ENCODE data around the gene BCAM. TPM values are rescaled to one million over a fixed set of nuclear protein-coding genes. Genes with fewer than 3 reads are reported as not detected.

The BCAM gene
- total RNA-seq, 2 experiments from 2014 or later, result not detected

DNA sequence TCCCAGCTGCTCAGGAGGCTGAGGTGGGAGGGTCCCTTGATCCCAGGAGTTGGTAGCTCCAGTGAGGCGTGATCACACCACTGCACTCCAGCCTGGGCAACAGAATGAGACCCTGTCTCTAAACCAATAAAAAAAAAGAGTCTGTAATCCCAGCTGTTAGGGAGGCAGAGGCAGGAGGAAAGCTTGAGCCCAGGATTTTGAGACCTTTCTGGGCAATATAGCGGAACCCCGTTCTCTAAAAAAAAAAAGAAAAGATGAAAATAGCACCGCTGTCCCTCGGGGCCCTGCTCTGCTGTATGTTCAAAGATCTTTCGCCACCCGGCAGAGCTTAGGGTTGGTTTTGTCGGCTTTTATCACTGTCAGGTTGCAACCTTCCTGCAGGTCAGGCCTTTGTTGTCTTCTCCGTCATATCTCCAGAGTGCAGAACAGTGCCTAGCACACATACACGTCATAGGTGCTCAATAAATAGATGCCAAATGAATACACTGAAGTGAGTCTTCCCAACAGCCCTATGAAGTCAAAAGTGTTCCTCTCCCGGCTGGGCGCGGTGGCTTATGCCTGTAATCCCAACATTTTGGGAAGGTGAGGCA is 13.4 kb upstream of the BCAM start:
- Mint-ChIP-seq H3K4me3 (no peak overlapping the region), H3K9me3 (no peaks in the 10 kb centered on the region), H3K4me1 (ENCODE audit: low read depth) (peaks cover 14% of the 10 kb centered on the region), H3K27ac (no peak overlapping the region), H3K36me3 (no peaks in the 10 kb centered on the region), H3K27me3 (no peaks in the 10 kb centered on the region)
- ChIA-PET POLR2A (no interaction called here), CTCF (interaction anchor here (0.7 to 0.8 kb wide), 2 partner anchors 25 to 106 kb away, joined by 3 to 4 read pairs; no protein-coding TSS in a partner anchor)
- intact Hi-C loops (cut with micrococcal nuclease), result no loop called here
- no peak for DNase-seq

DNA sequence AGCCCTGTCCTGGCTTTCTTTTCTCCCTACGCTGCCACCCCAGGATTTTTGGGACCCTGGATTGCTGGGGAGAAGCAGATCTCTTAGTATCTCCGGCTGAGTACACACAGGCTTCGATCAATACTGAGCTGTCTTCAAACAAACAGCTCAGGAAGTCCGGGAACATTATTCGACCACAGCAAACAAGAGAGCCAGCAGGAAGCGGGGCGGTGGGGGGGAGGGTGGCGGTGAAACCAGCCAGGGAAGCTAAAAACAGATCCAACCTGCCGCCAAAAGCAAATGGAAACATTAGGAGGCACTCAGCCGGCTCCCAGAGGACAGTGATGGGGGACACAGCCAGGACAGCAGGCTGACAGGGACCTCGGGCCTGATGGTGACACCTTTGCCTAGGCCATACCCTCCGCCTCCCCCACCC is 12.2 kb upstream of the BCAM start:
- ChIA-PET CTCF (interaction anchor here (1.4 kb wide), 1 partner anchor 13 kb away, joined by 8 read pairs; no protein-coding TSS in a partner anchor), POLR2A (no interaction called here)
- no peak overlapping the region for H3K4me3 Mint-ChIP-seq
- no peaks in the 10 kb centered on the region for H3K36me3 Mint-ChIP-seq
- peaks cover 14% of the 10 kb centered on the region for H3K4me1 Mint-ChIP-seq (ENCODE audit: low read depth)
- DNase-seq, result peak; percentile 23
- intact Hi-C loops (cut with micrococcal nuclease), result no loop called here
- H3K27me3 Mint-ChIP-seq, result no peaks in the 10 kb centered on the region
- no peaks in the 10 kb centered on the region for H3K9me3 Mint-ChIP-seq
- no peak overlapping the region for H3K27ac Mint-ChIP-seq

DNA sequence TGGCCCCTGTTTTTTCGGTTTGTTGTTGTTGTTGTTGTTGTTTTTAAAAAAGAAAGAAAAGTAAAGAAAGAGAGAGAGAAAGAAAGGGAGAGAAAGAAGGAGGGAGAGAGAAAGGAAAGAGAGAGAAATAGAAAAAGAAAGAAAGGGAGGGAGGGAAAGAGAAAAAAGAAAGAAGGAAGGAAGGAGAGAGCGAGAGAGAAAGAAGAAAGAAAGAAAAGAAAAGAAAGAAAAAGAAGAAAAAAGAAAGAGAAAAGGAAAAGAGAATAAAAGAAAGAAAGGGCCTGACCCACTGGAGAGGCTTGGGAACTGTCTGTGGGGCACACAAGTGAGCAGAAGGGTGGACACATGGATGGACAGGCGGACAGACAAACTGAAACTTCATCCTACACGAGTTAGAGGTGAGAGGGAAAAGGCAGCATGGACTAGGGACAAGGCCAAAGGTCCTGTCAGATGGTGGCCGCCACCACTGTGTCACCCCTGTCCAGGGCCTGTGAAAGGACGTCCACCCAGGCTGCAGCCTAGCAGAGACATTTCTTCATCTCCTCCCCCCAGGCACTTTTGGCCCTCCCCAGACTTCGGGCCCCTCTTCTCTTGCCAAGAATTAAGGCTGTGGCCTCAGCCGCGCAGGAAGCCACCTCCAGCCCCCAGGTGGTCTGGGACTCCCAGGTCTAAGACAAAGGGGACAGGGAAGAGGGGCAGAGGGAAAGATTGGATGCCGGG is 9.1 kb upstream of the BCAM start:
- Mint-ChIP-seq H3K36me3 (no peaks in the 10 kb centered on the region), H3K4me1 (ENCODE audit: low read depth) (peaks cover 14% of the 10 kb centered on the region), H3K9me3 (peaks cover 4% of the 10 kb centered on the region), H3K27ac (no peak overlapping the region), H3K4me3 (no peak overlapping the region), H3K27me3 (no peaks in the 10 kb centered on the region)
- DNase-seq, result no peak
- CTCF ChIA-PET, result interaction anchor here (1.8 to 2.2 kb wide), 2 partner anchors 15 to 146 kb away, joined by 4 to 9 read pairs; no protein-coding TSS in a partner anchor
- POLR2A ChIA-PET, result no interaction called here
- intact Hi-C loops (cut with micrococcal nuclease), result loop anchor here (1.0 kb wide), 1 partner anchor 46 kb away; no protein-coding TSS in a partner anchor

DNA sequence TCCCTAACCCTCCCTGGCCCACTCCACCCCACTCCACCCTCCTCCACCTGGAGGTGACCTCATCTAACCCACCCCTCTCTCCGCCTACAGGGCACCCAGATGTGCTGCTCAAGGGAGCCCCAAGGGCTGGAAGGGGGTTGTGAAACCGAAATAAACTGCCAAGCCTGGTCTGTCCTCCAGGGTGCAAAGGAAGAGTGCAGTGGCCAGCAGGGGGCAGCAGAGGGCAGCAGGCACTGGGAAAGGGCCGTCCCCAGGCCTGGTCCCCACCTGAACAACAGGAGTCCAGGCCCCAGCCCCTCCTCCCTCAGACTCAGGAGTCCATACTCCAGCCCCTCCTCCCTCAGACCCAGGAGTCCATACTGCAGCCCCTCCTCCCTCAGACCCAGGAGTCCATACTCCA is 8.4 kb upstream of the BCAM start:
- Mint-ChIP-seq H3K4me3 (no peak overlapping the region), H3K27ac (no peak overlapping the region), H3K36me3 (no peaks in the 10 kb centered on the region), H3K27me3 (no peaks in the 10 kb centered on the region), H3K4me1 (ENCODE audit: low read depth) (peaks cover 14% of the 10 kb centered on the region), H3K9me3 (peaks cover 4% of the 10 kb centered on the region)
- ChIA-PET POLR2A (no interaction called here), CTCF (no interaction called here)
- intact Hi-C loops (cut with micrococcal nuclease), result loop anchor here (1.0 kb wide), 1 partner anchor 45 kb away; no protein-coding TSS in a partner anchor
- DNase-seq, result peak; percentile 88

DNA sequence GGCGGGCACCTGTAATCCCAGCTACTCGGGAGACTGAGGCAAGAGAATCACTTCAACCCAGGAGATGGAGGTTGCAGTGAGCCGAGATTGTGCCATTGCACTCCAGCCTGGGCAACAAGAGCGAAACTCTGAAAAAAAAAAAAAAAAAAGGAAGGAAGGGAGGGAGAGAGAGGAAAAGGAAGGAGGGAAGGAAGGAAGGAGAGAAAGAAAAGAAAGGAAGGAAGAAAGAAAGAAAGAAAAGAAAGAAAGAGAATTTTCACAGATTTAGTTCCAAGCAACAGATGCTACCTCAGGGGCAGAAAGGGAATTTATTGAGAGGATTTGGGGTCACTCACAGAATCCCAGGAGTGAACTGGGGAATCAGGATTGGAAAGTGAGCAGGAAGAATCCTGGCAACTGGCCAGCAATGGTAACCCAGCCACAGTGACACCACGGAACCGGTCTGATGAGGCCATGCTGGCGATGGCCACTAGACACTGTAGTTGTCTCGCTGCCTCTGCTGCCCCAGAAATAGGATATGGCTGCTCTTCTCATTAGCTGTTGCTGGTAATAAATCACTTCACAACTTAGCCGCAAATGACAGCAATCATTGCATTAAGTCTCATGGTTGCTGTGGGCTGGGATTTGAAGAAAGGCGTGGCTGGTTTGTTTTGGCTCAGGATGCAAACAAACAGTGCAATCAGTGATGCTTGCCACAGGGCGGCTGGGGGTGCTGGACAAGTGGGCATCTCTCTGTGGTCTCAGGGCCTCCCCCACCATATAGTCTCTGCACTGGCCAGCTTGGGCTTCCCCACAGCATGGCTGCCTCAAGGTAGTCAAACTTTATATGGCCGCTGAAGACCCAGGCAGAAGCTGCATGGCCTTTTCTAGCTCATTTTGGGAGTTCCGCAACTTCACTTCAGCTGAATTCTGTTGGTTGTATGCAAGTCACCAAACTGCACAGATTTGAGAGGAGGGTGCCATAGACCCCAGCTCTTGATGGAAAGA is 5.2 kb upstream of the BCAM start:
- Mint-ChIP-seq H3K9me3 (peaks cover 4% of the 10 kb centered on the region), H3K36me3 (no peaks in the 10 kb centered on the region), H3K27me3 (peaks cover 6% of the 10 kb centered on the region), H3K4me1 (ENCODE audit: low read depth) (no peaks in the 10 kb centered on the region), H3K4me3 (no peak overlapping the region), H3K27ac (no peak overlapping the region)
- intact Hi-C loops (cut with micrococcal nuclease), result no loop called here
- DNase-seq, result no peak
- POLR2A ChIA-PET, result no interaction called here
- CTCF ChIA-PET, result interaction anchor here (0.6 to 2.8 kb wide), 5 partner anchors 19 to 1082 kb away, joined by 4 to 10 read pairs (median 4); partner anchors contain the start of gene NECTIN2

DNA sequence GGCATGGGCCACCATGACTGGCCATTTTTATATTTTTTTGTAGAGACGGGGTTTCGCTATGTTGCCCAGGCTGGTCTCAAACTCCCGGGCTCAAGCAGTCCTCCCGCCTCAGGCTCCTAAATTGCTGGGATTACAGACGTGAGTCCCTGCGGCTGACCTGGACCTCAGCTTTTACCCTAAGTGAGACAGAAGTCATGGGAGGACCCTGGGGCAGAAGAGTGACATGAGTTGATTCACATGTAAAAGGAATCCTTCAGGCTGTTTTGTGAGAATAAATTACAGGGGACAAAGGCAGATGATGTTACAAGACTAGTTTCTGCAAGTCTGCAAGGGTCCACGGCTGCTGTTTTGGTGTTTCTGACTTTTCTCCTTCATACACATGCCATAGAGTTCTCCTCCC is 2.6 kb upstream of the BCAM start:
- ChIA-PET POLR2A (no interaction called here), CTCF (interaction anchor here (1.0 to 2.8 kb wide), 3 partner anchors 22 to 82 kb away, joined by 4 to 10 read pairs (median 8); no protein-coding TSS in a partner anchor)
- Mint-ChIP-seq H3K9me3 (peaks cover 4% of the 10 kb centered on the region), H3K4me1 (ENCODE audit: low read depth) (peaks cover 3% of the 10 kb centered on the region), H3K27ac (no peak overlapping the region), H3K27me3 (peaks cover 15% of the 10 kb centered on the region), H3K36me3 (no peaks in the 10 kb centered on the region), H3K4me3 (no peak overlapping the region)
- intact Hi-C loops (cut with micrococcal nuclease), result no loop called here
- no peak for DNase-seq

DNA sequence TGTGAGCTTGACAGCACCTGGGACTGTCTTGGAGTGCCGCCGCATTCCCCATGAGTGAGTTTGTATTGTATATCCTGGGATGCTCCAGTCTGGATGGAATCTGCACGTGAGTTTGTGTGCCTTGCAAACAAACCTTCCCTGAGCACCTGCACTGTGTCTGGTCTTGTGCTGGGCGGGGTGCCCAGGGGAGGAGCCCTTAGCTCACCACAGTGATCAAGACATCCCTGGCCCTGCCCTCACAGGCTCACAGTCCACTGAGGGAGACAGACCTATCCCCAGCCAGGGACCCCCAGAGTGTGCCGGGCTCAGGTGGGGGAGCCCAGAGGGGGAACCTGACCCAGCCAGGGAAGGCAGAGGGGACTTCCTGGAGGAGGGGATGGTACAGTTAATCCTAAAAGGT is 1.7 kb upstream of the BCAM start:
- ChIA-PET CTCF (interaction anchor here (1.2 to 1.5 kb wide), 4 partner anchors 23 to 83 kb away, joined by 3 to 8 read pairs (median 4); no protein-coding TSS in a partner anchor), POLR2A (no interaction called here)
- intact Hi-C loops (cut with micrococcal nuclease), result no loop called here
- H3K4me1 Mint-ChIP-seq (ENCODE audit: low read depth), result peaks cover 3% of the 10 kb centered on the region
- no peak for DNase-seq
- H3K27ac Mint-ChIP-seq, result no peak overlapping the region
- H3K36me3 Mint-ChIP-seq, result no peaks in the 10 kb centered on the region
- H3K4me3 Mint-ChIP-seq, result no peak overlapping the region
- H3K9me3 Mint-ChIP-seq, result peaks cover 4% of the 10 kb centered on the region
- peaks cover 17% of the 10 kb centered on the region for H3K27me3 Mint-ChIP-seq

DNA sequence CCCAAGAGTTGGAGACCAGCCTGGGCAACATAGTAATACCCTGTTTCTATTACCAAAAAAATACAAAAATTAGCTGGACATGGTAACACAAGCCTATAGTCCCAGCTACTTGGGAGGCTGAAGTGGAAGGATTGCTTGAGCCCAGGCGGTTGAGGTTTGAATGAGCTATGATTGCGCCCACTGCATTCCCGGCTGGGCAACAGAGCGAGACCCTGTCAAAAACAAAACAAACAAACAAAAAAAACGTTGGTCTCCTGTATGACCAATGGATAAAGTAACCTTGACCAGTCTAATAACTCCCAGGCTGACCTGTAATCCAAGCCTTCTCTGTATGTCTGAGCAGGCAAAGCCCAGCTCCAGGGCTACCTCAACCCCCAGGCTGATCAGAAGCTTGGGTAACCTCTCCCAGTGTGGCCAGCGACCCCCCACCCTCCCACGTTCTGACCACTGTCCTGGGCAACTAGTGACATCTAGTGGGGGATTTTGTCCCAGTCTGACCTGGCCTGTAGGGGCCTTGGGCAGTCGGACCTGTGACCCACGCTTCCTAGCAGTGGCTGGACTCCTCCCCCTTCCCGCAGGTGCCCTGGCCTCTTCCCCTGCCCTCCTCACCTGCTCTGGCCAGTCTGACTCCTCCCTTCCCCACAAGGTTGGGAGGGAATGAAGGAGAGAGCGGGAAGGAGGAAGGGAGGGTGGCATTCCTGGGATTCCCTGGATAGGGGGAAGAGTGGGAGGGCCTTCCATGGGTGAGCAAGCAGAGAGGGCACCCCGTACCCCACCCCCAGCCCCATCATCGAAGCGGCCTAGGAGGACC is 1.0 kb upstream of the BCAM start:
- Mint-ChIP-seq H3K36me3 (no peaks in the 10 kb centered on the region), H3K27ac (no peak overlapping the region), H3K27me3 (peaks cover 17% of the 10 kb centered on the region), H3K4me3 (no peak overlapping the region), H3K9me3 (peaks cover 4% of the 10 kb centered on the region), H3K4me1 (ENCODE audit: low read depth) (peaks cover 3% of the 10 kb centered on the region)
- POLR2A ChIA-PET, result no interaction called here
- intact Hi-C loops (cut with micrococcal nuclease), result no loop called here
- CTCF ChIA-PET, result interaction anchor here (1.2 to 1.5 kb wide), 5 partner anchors 24 to 84 kb away, joined by 3 to 8 read pairs (median 4); no protein-coding TSS in a partner anchor
- DNase-seq, result no peak

DNA sequence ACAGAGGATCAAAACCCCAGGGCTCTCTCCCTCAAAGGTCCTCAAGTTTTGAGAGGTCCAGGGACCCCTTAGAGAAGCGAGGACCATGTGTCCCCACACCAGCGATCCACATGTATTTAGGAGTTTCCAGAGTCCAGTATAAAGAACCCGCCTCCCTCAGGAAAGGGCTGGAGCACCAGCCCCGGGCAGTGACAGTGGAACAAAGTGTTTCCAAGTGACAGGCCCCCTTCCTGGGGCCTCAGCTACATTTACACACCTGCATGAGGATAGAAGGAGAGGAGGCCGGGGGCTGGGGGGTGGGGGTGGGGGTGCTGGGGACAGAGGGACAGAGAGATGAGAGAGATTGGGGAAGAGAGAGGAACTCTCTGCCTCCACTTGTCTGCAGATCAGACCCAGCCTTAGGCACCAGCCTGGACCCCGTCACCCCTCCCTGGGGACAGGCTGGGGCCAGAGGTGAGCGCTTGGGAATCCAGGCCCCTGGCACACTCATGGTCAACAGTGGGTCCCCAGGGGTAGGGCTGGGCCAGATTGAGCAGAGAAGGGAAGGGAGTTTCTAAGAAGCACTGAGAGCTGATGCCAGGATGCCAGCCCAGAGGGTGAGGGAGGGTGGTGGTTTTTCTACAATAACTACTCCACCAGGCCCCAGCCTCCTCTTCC is 802 bp downstream of the BCAM start:
- Mint-ChIP-seq H3K36me3 (no peaks in the 10 kb centered on the region), H3K9me3 (no peaks in the 10 kb centered on the region), H3K27me3 (peaks cover 17% of the 10 kb centered on the region), H3K4me3 (no peak overlapping the region), H3K4me1 (ENCODE audit: low read depth) (peaks cover 3% of the 10 kb centered on the region), H3K27ac (no peak overlapping the region)
- ChIA-PET POLR2A (no interaction called here), CTCF (interaction anchor here (1.0 to 1.2 kb wide), 2 partner anchors 25 to 86 kb away, joined by 3 read pairs; no protein-coding TSS in a partner anchor)
- intact Hi-C loops (cut with micrococcal nuclease), result no loop called here
- no peak for DNase-seq

DNA sequence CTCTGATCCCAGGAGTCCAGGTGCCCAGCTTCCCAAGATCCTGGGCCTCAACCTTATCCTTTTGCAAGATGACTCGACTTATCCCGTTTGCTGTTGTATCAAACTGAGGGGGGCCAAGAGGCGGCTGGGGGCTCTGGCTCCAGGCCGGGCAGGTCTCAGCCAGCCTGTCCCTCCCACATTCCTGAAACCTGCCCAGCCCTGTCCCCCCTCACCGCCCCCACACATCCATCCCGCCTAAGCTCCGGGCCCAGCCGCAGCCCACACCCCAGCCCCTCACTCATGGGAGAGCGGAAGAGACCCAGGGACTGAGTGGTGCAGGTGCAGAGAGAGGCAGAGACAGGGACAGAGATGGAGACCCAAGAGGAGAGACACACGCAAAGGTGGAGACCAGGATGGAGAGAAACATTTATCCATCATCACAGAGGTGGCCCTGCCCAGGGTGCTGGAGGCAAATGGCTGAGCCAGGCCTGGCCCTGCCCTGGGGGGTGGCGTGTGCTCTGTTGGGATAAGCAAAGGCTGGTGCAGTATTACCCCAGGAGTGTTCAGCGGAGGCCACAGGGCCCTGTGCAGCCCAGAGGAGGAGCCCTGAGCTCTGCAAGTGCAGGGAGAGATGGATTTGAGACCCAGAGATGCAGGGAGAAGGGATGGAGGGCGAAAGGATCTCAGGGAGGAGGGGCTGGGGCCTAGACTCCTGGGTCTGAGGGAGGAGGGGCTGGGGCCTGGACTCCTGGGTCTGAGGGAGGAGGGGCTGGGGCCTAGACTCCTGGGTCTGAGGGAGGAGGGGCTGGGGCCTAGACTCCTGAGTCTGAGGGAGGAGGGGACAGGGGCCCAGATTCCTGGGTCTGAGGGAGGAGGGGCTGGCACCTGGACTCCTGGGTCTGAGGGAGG is 1.6 kb downstream of the BCAM start:
- no peak overlapping the region for H3K27ac Mint-ChIP-seq
- intact Hi-C loops (cut with micrococcal nuclease), result no loop called here
- peaks cover 3% of the 10 kb centered on the region for H3K4me1 Mint-ChIP-seq (ENCODE audit: low read depth)
- peaks cover 17% of the 10 kb centered on the region for H3K27me3 Mint-ChIP-seq
- DNase-seq, result no peak
- ChIA-PET POLR2A (no interaction called here), CTCF (no interaction called here)
- no peak overlapping the region for H3K4me3 Mint-ChIP-seq
- no peaks in the 10 kb centered on the region for H3K9me3 Mint-ChIP-seq
- no peaks in the 10 kb centered on the region for H3K36me3 Mint-ChIP-seq
